ENCODE results near the gene MED29.
"Not testable (repeated sequence)": the region's sequence is repeated elsewhere in the genome, so short reads cannot be mapped to it uniquely, and the experiment has no call there.

Gene MED29

GRCh38 chr19:39372047-39372802 is 19.0 kb upstream of the MED29 start:
- no peak for DNase-seq (ENCODE audit: low spot score)

DNA sequence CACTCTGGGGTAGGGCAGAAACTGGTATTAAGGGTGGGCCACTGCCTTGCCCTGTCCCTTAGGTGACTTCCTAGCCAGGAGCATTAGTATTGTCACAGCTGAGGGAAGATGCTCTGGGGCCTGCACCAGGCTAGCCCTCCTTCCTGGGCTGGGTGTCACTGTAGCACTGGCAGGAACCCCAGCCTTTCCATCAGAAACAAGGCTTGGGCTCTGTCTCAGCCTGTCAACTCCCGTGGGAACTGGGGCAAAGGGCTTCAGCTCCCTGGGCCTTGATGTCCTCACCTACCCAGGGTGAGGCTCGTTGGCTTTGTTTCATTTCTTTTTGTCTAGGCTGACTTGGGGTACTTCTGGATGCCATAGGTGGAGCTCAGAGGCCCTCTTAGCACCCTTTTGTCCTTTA is 18.2 kb upstream of the MED29 start:
- DNase-seq (ENCODE audit: low spot score): no peak

DNA sequence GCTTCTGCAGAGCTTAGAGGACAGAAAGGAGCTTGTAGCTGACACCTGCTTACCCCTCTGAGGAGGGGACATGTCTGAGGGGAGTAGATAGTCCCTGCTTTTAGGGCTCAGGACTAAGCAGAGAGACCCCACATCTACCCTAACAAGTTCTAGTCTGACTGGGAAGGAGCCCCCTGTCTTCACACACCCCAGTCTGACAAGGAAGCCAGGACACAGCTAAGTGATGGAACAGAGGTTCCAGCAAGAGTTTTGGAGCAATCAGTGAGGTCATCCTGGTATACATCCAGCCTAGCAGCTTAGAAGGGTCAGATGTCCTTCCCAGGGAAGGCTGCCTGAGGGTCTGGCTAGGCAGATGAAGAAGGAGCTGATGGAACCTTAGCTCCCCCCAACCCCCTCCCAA is 15.2 kb upstream of the MED29 start:
- DNase-seq (ENCODE audit: low spot score): no peak

- no peak for DNase-seq (ENCODE audit: low spot score)
Observed at GRCh38 chr19:39377373-39378362, 13.5 kb upstream of the MED29 start.

- not testable (repeated sequence) for DNase-seq (ENCODE audit: low spot score)
Observed at GRCh38 chr19:39379366-39379765, 11.8 kb upstream of the MED29 start.

- no peak for DNase-seq (ENCODE audit: low spot score)
Observed at GRCh38 chr19:39379865-39380396, 11.2 kb upstream of the MED29 start.

DNA sequence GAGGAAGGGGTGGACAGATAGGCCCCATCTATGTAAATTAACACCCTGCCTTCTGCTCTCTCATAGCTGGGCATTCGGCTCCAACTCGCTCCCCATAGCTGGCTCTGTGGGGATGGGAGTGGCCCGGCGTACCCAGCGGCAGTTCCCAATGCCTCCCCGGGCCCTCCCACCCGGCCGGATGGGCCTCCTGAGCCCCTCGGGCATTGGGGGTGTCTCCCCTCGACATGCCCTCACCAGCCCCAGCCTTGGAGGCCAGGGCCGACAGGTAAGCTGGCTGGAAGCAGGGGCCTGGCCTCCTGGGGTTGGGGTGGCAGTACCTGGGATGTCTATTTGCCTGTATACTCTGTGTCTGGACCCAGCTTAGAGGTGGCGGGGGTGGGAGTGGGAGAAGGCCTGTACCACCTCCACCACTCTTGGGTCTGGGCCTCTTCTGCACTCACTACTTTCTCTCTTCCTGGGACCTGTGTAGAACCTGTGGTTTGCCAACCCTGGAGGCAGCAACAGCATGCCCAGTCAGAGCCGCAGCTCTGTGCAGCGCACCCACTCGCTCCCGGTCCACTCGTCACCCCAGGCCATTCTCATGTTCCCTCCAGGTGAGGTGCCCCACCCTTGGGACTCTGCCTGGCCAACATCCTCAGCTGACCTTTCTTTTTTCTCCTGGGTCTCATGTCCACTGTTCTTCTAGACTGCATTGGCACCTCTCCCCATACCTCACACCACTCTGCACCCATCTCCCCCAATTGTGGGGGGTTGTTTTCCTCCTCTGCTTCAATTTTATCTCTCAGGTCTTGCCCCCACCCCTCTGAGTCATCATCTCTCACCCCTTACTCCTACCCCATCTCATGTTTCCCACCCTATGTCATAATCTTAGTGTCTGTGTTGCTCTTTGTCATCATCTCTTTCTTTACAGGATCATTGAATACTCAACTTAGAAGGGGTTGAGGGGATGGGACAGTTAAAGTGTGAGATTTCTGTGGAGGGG is 10.4 kb upstream of the MED29 start:
- DNase-seq (ENCODE audit: low spot score): no peak

GRCh38 chr19:39381910-39382611 is 9.1 kb upstream of the MED29 start:
- no peak for DNase-seq (ENCODE audit: low spot score)

DNA sequence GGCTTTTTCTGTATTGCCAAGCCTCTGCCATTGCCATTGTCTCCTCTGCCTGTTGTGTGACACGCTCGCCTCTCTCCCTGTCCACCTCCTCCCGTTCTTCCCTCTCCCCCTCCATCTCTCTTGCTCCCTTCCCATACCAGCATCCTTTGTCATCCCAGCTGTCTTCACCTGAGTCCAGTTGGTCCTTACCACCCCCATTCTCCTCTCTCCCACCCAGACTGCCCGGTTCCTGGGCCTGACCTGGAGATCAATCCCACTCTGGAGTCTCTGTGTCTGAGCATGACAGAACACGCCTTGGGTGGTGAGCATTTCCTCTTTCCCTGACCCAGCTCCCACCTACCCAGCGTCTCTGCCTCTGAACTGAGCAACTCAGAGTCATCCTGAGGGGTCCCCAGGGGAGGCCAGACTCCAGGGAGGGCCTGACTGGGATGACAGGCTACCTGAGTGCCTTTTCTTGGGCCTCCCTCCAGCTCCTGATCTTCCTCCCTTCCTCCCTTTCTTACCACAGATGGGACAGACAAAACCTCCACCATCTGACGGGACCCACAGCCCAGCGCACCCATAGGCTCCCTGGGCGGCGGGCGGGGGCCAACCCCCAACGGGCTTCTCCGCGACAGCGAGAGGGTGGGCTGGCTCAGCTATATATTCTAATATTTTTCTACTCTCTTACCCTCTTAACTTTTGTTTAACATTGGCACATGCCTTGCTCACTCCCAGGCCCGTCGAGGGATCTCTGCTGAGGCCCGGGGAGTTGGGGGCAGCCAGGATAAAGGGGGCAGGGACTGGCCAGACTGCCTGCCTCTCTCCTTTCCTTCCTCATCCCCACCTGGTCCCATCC is 8.0 kb upstream of the MED29 start:
- DNase-seq (ENCODE audit: low spot score): no peak

GRCh38 chr19:39384839-39385568 is 6.2 kb upstream of the MED29 start:
- DNase-seq (ENCODE audit: low spot score): no peak

- no peak for DNase-seq (ENCODE audit: low spot score)
Observed at GRCh38 chr19:39385629-39386411, 5.4 kb upstream of the MED29 start.

GRCh38 chr19:39386557-39386956 is 4.6 kb upstream of the MED29 start:
- no peak for DNase-seq (ENCODE audit: low spot score)

GRCh38 chr19:39388657-39389056 is 2.5 kb upstream of the MED29 start:
- DNase-seq (ENCODE audit: low spot score): no peak

DNA sequence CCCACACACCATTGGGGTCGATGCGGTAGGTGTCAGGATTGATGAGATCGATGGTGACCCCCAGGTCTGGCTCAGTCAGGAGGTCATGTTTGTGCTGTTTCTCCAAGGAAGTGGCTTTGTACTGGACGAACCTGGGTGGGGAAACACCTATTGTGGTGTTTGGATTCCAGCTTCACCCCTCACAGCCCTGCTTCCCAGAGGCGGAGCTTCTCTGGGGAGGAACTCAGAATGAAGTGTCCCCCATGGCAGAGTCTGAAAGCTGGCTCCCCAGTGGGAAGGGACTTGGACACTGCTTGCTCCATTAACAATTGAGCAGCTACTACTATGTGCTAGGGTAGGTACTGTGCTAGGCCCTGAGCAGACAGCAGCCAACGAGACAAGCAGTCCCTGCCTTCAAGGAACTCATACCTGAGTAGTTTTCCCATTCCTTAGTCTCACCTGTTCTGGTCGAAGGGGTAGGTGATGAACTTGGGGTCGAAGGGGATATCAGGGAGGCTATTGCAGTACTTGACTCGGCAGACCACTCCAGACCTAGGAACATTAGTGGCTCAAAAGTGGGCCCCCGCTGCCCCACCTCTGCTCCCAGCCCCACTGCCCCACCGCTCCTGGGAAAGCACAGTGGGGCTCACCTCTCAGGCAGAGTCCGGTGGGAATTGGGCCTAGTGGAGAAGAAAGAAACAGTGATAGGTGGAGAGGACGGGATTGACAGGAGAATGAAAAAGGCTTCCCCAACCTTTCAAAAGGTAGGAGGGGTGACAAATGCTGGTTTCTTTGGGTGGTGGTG is 1.4 kb upstream of the MED29 start:
- DNase-seq (ENCODE audit: low spot score): no peak

GRCh38 chr19:39390451-39390750 is 777 bp upstream of the MED29 start:
- DNase-seq (ENCODE audit: low spot score): peak; percentile 72

- DNase-seq (ENCODE audit: low spot score): peak; percentile 95
Observed at GRCh38 chr19:39397360-39398296, 6.5 kb downstream of the MED29 start.

All from CD4-positive, alpha-beta T cell treated with Interleukin-15 for 4 hours (primary cell).